Adrenal gland (tissue), 12 donors: ENCODE measurements around the gene PNN. TPM values are rescaled to one million over a fixed set of nuclear protein-coding genes. Genes with fewer than 3 reads are reported as not detected.
"Not testable (repeated sequence)": the region's sequence is repeated elsewhere in the genome, so short reads cannot be mapped to it uniquely, and the experiment has no call there.

Source experiments
- DNase-seq, 7 donors: peaks; one replicate each; pipeline ENCODE4 v3.0.0-alpha.2; 2019 to 2020
- H3K27ac ChIP-seq, 5 donors: fragments of 200-600 bp; sonication (generic) in 4 of 5; 1 replicate in 3 of 5; 2 replicates in 2 of 5; pipeline versions ENCODE4 v1.5.1 to v1.8.0; 2016 to 2020; ENCODE audit warnings: mild to moderate bottlenecking in 1 of 5
- H3K27me3 ChIP-seq: fragments of 200-600 bp; 2 replicates; pipeline ENCODE4 v1.8.0; 2021
- H3K36me3 ChIP-seq, 2 donors: fragments of 200-600 bp; replicated peaks in 1 of 2; 1 replicate in 1 of 2; 2 replicates in 1 of 2; pipeline versions ENCODE4 v1.5.1 to v1.8.0; 2018 to 2022
- H3K4me1 ChIP-seq, 2 donors: fragments of 200-600 bp; replicated peaks in 1 of 2; 1 replicate in 1 of 2; 2 replicates in 1 of 2; pipeline versions ENCODE4 v1.5.1 to v1.8.0; 2018 to 2021
- H3K4me3 ChIP-seq, 4 donors: fragments of 200-600 bp; sonication (generic) in 3 of 4; one replicate each; pipeline ENCODE4 v1.5.1; 2016 to 2018
- H3K9me3 ChIP-seq, 3 donors: fragments of 200-600 bp; sonication (generic) in 1 of 3; replicated peaks in 1 of 3; 1 replicate in 2 of 3; 2 replicates in 1 of 3; pipeline versions ENCODE4 v1.5.1 to v1.8.0; 2016 to 2021
- POLR2A ChIP-seq, 2 donors: fragments of 450-650 bp; IDR thresholded peaks; one replicate each; pipeline ENCODE4 v1.6.1; 2017; ENCODE audit warnings: antibody characterized with exemption in 2 of 2, mild to moderate bottlenecking in 2 of 2, moderate library complexity in 1 of 2
- WGBS, 4 donors: extraction: QIAGEN DNeasy Blood & Tissue Kit in 2 of 4; methylation state at CpG; one replicate each; pipeline versions ENCODE4 v1.1.5 to v1.1.7; 2013 to 2017; 5-methylcytosine and 5-hydroxymethylcytosine counted together
- intact Hi-C, 2 donors: fragments of 100-400 bp; cut with DNase I; formaldehyde crosslinking; loops; one replicate each; pipeline versions ENCODE4 v1.14.1 to v1.15.0; 2022 to 2023
- polyA plus RNA-seq, 3 donors: library from polyadenylated mRNA; stranded (reverse); fragments of 200-250 nt in 2 of 3; fragments of 350-450 nt in 1 of 3; fragmentation: Illumina TruSeq in 1 of 3; extraction: RNeasy Lipid Tissue Mini Kit (QIAGEN cat#74804) in 1 of 3; gene quantifications; one replicate each; pipeline ENCODE4 v1.2.3, GENCODE V29; 2013 to 2014
- total RNA-seq, 9 donors: library from RNA; depleted of rRNA in 4 of 9; stranded (reverse); fragments of >200 nt in 4 of 9; fragments of 120-200 nt in 1 of 9; fragmentation: NEBNext Ultra II Directional in 1 of 9; extraction: Animal tissue kit (Norgen Biotek cat#: 25700) in 1 of 9; gene quantifications; one replicate each; pipeline versions ENCODE4 v1.1.0 to v1.2.4, GENCODE V29; 2013 to 2023
- TF ChIP-seq, protein P1 (sequence below), 6 experiments: fragments of 450-650 bp in 4 of 6; fragments of 200-600 bp in 2 of 6; sonication (generic) in 1 of 6; IDR thresholded peaks; 1 replicate in 5 of 6; 2 replicates in 1 of 6; pipeline versions ENCODE4 v1.5.1 to v1.8.0; 2016 to 2021; ENCODE audit warnings: antibody characterized with exemption in 6 of 6, mild to moderate bottlenecking in 2 of 6, moderate library complexity in 1 of 6
- donor health status: healthy with polysubstance abuse.
- donor health status: Bipolar disorder and iron deficiency.
- donor health status: DM: yes; HTN: yes; CAD: no.
- donor health status: DM: no; HTN: no; CAD: no.
- donor health status: DM: no; HTN: no; CAD: no.
- donor health status: DM: yes; HTN: yes; CAD: no.

PNN gene
- total and polyA plus RNA-seq, 12 donors, result 11.3 to 86.0 (median 41.5) TPM

DNA sequence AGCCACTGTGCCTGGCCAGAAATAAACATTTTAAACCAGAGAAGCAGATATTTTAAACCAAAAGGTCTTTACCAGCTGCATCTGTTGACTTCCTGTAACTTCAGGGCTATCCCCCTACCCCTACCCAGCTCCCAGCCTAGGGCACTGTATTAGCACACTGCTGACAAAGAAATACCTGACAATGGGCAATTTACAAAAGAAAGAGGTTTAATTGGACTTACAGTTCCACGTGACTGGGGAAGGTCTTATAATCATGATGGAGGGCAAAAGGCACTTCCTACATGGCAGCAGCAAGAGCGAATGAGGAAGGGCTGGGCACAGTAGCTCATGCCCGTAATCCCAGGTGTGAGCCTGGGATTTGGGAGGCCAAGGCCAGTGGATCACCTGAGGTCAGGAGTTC is 34.9 kb upstream of the PNN start:
- H3K27me3 ChIP-seq, result no peaks in the 10 kb centered on the region
- TF ChIP-seq, protein P1, sequence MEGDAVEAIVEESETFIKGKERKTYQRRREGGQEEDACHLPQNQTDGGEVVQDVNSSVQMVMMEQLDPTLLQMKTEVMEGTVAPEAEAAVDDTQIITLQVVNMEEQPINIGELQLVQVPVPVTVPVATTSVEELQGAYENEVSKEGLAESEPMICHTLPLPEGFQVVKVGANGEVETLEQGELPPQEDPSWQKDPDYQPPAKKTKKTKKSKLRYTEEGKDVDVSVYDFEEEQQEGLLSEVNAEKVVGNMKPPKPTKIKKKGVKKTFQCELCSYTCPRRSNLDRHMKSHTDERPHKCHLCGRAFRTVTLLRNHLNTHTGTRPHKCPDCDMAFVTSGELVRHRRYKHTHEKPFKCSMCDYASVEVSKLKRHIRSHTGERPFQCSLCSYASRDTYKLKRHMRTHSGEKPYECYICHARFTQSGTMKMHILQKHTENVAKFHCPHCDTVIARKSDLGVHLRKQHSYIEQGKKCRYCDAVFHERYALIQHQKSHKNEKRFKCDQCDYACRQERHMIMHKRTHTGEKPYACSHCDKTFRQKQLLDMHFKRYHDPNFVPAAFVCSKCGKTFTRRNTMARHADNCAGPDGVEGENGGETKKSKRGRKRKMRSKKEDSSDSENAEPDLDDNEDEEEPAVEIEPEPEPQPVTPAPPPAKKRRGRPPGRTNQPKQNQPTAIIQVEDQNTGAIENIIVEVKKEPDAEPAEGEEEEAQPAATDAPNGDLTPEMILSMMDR (IDR thresholded peaks at IDR 0.05), result no peak
- no peak for TF ChIP-seq POLR2A (IDR thresholded peaks at IDR 0.05)
- no peaks in the 10 kb centered on the region for H3K9me3 ChIP-seq
- H3K4me3 ChIP-seq, result no peak overlapping the region
- DNase-seq, result no peak
- intact Hi-C loops, result no loop called here
- no peak overlapping the region for H3K27ac ChIP-seq
- H3K4me1 ChIP-seq, result no peaks in the 10 kb centered on the region
- WGBS, 4 donors, result 95 to 100% (median 97%) methylated on average over 3 of the region's 3 CpGs
- H3K36me3 ChIP-seq, result peaks cover 0 to 33% of the 10 kb centered on the region in 2 donors

GRCh38 chr14:39141623-39142022 is 33.4 kb upstream of the PNN start:
- H3K4me1 ChIP-seq, DNase-seq, H3K27ac ChIP-seq, H3K9me3 ChIP-seq, H3K4me3 ChIP-seq, intact Hi-C loops, H3K27me3 ChIP-seq: not testable (repeated sequence)
- 86 to 100% (median 92%) methylated on average over 1 of the region's 1 CpG for WGBS, 4 donors
- peaks cover 0 to 27% of the 10 kb centered on the region in 2 donors for H3K36me3 ChIP-seq

GRCh38 chr14:39143226-39143625 is 31.8 kb upstream of the PNN start:
- H3K4me3 ChIP-seq, H3K27ac ChIP-seq, H3K27me3 ChIP-seq, intact Hi-C loops, H3K9me3 ChIP-seq, H3K4me1 ChIP-seq, DNase-seq: not testable (repeated sequence)
- 73 to 84% (median 81%) methylated on average over 2 of the region's 2 CpGs for WGBS, 4 donors
- H3K36me3 ChIP-seq, result peaks cover 0 to 14% of the 10 kb centered on the region in 2 donors

DNA sequence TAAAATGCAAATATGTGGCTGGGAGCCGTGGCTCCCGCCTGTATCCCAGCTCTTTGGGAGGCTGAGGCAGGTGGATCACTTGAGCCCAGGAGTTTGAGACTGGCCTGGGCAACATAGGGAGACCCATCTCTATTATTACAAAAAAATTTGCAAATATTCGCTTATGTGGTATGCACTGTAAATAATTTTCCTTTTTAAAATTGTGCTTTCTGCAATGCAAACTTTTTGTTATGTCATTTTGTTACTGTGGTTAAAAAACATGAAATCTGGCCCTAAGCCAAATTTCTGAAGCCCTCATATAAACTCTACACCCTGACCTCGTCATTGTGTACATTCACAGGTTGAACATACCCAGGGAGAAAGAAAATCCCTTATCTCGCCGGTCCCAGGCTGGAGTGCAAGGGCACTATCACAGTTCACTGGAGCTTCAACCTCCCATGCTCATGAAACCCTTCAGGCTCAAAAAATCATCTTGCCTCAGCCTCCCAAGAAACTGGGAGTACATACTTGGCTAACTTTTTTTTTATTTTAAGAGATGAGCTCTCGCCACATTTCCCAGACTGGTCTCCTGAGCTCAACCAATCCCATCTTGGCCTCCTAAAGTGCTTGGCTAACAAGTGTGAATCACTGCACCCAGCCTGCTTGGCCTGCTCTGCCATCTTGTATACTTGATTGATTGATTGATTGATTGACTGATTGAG is 29.6 kb upstream of the PNN start:
- intact Hi-C loops, result no loop called here
- TF ChIP-seq, protein P1 (IDR thresholded peaks at IDR 0.05), result no peak
- TF ChIP-seq POLR2A (IDR thresholded peaks at IDR 0.05), result no peak
- no peak for DNase-seq
- 73 to 86% (median 82%) methylated on average over 5 to 7 of the region's 7 CpGs for WGBS, 4 donors
- peaks cover 0 to 15% of the 10 kb centered on the region in 2 donors for H3K36me3 ChIP-seq
- H3K4me1 ChIP-seq, result no peaks in the 10 kb centered on the region
- H3K4me3 ChIP-seq, result no peak overlapping the region
- H3K27ac ChIP-seq, result no peak overlapping the region
- H3K27me3 ChIP-seq, result no peaks in the 10 kb centered on the region
- no peaks in the 10 kb centered on the region for H3K9me3 ChIP-seq

- intact Hi-C loops, result no loop called here
- no peak for DNase-seq
- Histone ChIP-seq H3K9me3 (no peaks in the 10 kb centered on the region), H3K27ac (no peak overlapping the region), H3K4me1 (no peaks in the 10 kb centered on the region), H3K4me3 (no peak overlapping the region), H3K36me3 (peaks cover 0 to 75% of the 10 kb centered on the region in 2 donors), H3K27me3 (no peaks in the 10 kb centered on the region)
- 90 to 95% (median 93%) methylated on average over 9 of the region's 9 CpGs for WGBS, 4 donors
- no peak for TF ChIP-seq POLR2A (IDR thresholded peaks at IDR 0.05)
- TF ChIP-seq, protein P1 (IDR thresholded peaks at IDR 0.05), result no peak
These were observed 20.4 kb upstream of the PNN start for GRCh38 chr14:39154594-39155189.
